Stimulated activated CD4-positive, alpha-beta T cell treated with anti-CD3 and anti-CD28 coated beads, Interleukin-4, amount 100 ng/mL, for 24 hours (primary cell): Measurements from ENCODE around the gene IRGM.
"Not testable (repeated sequence)": the region's sequence is repeated elsewhere in the genome, so short reads cannot be mapped to it uniquely, and the experiment has no call there.

Experiments
- DNase-seq: peaks from one replicate; pipeline ENCODE4 v3.0.0-alpha.2; 2020

The IRGM gene, protein sequence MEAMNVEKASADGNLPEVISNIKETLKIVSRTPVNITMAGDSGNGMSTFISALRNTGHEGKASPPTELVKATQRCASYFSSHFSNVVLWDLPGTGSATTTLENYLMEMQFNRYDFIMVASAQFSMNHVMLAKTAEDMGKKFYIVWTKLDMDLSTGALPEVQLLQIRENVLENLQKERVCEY

DNA sequence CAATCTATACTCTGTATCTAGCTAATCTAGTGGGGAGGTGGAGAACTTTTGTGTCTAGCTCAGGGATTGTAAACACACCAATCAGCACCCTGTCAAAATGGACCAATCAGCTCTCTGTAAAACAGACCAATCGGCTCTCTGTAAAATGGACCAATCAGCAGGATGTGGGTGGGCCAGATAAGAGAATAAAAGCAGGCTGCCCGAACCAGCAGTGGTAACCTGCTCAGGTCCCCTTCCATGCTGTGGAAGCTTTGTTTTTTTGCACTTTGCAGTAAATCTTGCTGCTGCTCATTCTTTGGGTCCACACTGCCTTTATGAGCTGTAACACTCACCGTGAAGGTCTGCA, at the start of gene IRGM:
Gene IRGM (plus strand): TSS at position 214 of the 346 bp plus-strand sequence. CDS start 1,603 bp downstream, outside the sequence.
- not testable (repeated sequence) for DNase-seq

DNA sequence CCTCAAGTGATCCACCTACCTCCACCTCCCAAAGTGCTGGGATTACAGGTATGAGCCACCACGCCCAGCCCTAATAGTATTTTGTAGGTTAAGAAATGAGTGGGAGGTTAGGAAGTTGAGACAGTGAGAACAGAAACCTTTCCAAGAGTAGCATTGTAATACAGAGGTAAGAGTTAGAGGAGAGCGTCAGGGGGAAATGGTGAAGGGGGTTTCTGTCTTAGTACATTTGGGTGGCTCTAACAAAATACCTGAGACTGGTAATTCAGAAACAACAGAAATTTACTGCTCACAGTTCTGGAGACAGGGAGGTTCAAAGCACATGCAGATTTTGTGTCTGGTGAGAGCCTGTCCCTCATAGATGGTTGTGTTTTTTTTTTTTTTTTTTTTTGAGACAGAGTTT, 48.9 kb upstream of the IRGM start:
- no peak for DNase-seq

DNA sequence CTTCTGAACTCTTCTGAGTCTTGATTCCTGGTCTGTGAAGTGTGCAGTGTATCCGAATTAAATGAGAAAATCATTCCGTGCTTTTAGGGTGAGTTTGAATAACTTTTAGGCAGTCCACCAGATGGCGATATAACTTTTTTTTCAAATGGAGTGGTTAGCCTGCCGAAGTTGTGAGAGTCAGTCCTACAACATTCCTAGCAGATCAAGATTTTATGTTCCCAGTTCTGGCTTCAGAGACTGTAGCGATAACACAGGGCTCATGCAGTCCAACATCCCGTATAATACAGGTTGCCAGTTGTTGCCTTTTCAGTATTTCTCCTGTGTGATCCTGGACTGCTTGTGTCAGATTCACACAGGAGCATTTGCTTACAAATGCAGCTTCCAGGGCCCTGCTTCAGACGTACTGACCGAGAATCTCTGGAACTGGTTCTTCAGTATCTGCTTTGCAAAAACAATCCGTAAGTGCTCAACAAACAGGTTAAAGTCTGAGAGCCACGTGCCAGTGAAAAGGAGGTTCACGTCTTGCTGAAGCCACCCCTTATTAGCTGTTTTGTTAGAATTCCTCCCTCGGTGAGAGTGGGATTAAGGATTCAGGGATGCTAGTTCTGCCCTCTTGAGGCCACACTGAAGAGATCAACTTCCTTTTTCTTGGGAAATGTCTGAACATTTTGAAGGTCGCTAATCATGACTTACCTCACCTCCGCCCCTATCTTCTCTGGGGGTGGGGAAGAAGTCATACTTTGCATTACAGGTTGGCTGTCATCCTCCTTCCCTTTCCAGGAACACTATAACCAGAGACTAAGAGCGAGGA, 45.0 kb upstream of the IRGM start:
- DNase-seq: no peak

GRCh38 chr5:150804388-150804787, 41.9 kb upstream of the IRGM start:
- DNase-seq: no peak

- no peak for DNase-seq
Observed at GRCh38 chr5:150809363-150809762, 37.0 kb upstream of the IRGM start.

DNA sequence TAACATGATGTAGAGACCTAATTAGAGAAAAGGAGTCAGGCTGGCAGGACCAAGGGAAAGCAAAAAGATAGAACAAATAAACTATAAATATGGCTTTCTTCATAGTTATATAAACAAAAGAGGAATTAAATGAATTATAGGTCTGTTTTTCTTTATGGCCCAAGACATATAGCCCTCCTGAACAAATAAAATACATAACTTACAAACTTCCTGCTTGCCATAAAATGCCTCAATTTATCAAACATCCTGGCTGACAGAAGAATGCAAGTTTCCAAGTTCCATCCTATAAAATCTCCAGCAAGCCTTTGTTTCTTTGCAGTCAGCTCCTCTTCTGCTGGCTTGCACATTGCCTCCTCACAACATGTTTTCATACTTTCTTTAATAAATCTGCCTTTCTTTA, 31.3 kb upstream of the IRGM start:
- no peak for DNase-seq

DNA sequence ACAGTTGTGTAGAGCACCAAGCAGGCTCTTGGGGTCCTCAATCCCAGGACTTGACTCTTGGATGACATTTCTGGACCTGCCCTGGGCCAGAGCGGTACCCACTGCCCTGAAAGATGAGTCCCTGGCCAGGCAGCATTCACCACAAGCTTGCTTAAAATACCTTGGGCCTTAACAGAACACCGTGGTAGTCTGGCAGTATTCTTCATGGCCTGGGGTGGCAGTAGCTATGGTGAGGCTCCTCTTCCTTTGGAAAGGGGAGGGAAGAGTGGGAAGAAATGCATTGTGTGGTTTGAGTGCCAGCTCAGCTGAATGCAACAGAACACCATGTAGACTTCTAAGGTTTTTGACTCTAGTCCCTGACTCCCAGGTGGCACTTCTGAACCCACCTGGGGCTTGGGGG, 29.4 kb upstream of the IRGM start:
- no peak for DNase-seq

GRCh38 chr5:150829744-150830143, 16.6 kb upstream of the IRGM start:
- DNase-seq: no peak

GRCh38 chr5:150831821-150832220, 14.5 kb upstream of the IRGM start:
- DNase-seq: not testable (repeated sequence)

- DNase-seq: no peak
Observed at GRCh38 chr5:150836064-150836463, 10.3 kb upstream of the IRGM start.

DNA sequence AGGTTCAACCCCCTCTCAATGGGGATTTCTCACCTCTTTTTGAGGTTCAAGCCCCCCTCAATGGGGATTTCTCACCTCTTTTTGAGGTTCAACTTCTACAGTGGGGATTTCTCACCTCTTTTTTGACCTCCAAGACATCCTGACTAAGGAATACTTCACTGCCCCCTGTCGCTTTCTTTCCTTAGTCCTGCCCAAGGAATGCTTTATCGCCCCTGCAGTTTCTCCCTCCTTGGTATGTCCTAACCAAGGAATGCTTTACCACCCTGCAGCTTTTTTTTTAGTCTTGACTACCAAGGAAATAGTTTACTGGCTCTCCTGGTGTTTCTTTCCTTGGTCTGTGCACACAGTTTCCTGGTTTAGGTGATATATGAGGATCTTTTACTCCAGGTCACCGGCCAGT, 9.6 kb upstream of the IRGM start:
- DNase-seq: no peak

GRCh38 chr5:150845185-150845859, 999 bp upstream of the IRGM start:
- not testable (repeated sequence) for DNase-seq

- DNase-seq: peak; percentile 72
Observed at GRCh38 chr5:150846654-150847333, 473 bp downstream of the IRGM start.

GRCh38 chr5:150847334-150847695, 994 bp downstream of the IRGM start:
- DNase-seq: no peak

DNA sequence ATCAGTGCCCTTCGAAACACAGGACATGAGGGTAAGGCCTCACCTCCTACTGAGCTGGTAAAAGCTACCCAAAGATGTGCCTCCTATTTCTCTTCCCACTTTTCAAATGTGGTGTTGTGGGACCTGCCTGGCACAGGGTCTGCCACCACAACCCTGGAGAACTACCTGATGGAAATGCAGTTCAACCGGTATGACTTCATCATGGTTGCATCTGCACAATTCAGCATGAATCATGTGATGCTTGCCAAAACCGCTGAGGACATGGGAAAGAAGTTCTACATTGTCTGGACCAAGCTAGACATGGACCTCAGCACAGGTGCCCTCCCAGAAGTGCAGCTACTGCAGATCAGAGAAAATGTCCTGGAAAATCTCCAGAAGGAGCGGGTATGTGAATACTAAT, 1.9 kb downstream of the IRGM start:
- no peak for DNase-seq

GRCh38 chr5:150851039-150851438, 4.7 kb downstream of the IRGM start:
- DNase-seq: no peak

GRCh38 chr5:150853561-150853960, 7.2 kb downstream of the IRGM start:
- DNase-seq: no peak

DNA sequence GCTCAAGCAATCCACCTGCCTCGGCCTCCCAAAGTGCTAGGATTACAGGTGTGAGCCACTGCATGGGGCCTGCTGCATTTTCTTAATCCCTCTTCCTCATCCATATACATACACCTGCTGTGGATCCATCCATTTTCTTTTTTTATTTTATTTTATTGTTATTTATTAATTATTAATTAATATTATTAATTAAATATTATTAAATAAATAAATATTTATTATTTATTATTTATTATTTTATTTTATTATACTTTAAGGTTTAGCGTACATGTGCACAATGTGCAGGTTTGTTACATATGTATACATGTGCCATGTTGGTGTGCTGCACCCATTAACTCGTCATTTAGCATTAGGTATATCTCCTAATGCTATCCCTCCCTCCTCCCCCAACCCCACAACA, 10.4 kb downstream of the IRGM start:
- DNase-seq: not testable (repeated sequence)

GRCh38 chr5:150860246-150860821, 14.0 kb downstream of the IRGM start:
- DNase-seq: no peak

DNA sequence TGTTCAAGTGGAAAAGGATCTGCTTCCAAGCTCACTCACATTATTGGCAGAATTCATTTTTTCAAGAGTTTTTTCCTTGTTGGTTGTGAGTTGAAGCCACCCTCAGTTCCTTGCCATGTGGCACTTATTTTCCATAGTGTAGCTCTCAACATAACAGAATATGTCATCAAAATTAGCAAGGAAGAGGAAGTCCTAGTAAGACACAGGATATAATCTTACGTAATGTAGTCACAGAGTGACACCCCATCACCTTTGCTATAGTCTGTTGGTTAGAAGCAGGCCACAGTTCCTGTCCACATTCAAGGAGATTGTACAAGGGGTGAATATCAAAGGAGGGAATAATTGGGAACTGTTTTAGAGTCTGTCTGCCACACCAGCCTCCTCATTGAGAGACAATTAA, 15.7 kb downstream of the IRGM start:
- DNase-seq: no peak

GRCh38 chr5:150879358-150879757, 33.0 kb downstream of the IRGM start:
- DNase-seq: no peak

GRCh38 chr5:150895431-150896428, 49.4 kb downstream of the IRGM start:
- no peak for DNase-seq
